Measurements from ENCODE around the gene PRPF18.

DNA sequence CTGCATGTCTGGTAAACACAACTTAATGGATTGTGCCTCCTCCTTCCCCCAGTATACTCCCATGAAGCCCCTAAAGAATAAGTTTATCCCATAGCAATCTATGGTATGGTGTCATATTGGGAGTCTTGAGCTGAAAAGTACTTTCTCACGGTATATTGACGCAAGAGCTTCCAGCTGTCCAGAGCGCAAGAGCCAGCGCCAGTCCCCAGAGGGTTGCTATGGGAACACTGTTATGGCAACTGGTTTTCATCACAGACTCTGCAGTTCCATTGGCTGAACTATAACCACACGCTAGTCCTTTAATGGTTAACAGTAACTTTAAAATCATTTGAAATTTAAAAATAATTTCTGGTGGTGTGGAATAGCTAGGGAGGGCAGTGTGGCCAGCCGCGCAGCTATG, 46.9 kb downstream of the PRPF18 start:
- TF ChIP-seq KAT7 (CRISPR knock-in tag; IDR thresholded peaks at IDR 0.05; ENCODE audit: borderline replicate concordance) (no peak), ELF4 (CRISPR knock-in tag; IDR thresholded peaks at IDR 0.05; ENCODE audit: low read depth) (no peak), NFYB (CRISPR knock-in tag; conservative IDR thresholded peaks at IDR 0.05; ENCODE audit: low read depth) (no peak), ZNF423 (CRISPR knock-in tag; IDR thresholded peaks at IDR 0.05) (no peak), NR2C2 (CRISPR knock-in tag; IDR thresholded peaks at IDR 0.05) (no peak)
- TF ChIP-seq, protein P1, sequence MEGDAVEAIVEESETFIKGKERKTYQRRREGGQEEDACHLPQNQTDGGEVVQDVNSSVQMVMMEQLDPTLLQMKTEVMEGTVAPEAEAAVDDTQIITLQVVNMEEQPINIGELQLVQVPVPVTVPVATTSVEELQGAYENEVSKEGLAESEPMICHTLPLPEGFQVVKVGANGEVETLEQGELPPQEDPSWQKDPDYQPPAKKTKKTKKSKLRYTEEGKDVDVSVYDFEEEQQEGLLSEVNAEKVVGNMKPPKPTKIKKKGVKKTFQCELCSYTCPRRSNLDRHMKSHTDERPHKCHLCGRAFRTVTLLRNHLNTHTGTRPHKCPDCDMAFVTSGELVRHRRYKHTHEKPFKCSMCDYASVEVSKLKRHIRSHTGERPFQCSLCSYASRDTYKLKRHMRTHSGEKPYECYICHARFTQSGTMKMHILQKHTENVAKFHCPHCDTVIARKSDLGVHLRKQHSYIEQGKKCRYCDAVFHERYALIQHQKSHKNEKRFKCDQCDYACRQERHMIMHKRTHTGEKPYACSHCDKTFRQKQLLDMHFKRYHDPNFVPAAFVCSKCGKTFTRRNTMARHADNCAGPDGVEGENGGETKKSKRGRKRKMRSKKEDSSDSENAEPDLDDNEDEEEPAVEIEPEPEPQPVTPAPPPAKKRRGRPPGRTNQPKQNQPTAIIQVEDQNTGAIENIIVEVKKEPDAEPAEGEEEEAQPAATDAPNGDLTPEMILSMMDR (IDR thresholded peaks at IDR 0.05) = no peak
- TF ChIP-seq, protein P2, sequence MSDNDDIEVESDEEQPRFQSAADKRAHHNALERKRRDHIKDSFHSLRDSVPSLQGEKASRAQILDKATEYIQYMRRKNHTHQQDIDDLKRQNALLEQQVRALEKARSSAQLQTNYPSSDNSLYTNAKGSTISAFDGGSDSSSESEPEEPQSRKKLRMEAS (CRISPR knock-in tag; IDR thresholded peaks at IDR 0.05) = no peak
- TF ChIP-seq, protein P3, sequence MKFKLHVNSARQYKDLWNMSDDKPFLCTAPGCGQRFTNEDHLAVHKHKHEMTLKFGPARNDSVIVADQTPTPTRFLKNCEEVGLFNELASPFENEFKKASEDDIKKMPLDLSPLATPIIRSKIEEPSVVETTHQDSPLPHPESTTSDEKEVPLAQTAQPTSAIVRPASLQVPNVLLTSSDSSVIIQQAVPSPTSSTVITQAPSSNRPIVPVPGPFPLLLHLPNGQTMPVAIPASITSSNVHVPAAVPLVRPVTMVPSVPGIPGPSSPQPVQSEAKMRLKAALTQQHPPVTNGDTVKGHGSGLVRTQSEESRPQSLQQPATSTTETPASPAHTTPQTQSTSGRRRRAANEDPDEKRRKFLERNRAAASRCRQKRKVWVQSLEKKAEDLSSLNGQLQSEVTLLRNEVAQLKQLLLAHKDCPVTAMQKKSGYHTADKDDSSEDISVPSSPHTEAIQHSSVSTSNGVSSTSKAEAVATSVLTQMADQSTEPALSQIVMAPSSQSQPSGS (CRISPR knock-in tag; IDR thresholded peaks at IDR 0.05; ENCODE audit: borderline replicate concordance, low read depth) = no peak
- TF ChIP-seq, protein P4, sequence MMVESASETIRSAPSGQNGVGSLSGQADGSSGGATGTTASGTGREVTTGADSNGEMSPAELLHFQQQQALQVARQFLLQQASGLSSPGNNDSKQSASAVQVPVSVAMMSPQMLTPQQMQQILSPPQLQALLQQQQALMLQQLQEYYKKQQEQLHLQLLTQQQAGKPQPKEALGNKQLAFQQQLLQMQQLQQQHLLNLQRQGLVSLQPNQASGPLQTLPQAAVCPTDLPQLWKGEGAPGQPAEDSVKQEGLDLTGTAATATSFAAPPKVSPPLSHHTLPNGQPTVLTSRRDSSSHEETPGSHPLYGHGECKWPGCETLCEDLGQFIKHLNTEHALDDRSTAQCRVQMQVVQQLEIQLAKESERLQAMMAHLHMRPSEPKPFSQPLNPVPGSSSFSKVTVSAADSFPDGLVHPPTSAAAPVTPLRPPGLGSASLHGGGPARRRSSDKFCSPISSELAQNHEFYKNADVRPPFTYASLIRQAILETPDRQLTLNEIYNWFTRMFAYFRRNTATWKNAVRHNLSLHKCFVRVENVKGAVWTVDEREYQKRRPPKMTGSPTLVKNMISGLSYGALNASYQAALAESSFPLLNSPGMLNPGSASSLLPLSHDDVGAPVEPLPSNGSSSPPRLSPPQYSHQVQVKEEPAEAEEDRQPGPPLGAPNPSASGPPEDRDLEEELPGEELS (CRISPR knock-in tag; IDR thresholded peaks at IDR 0.05) = no peak
- TF ChIP-seq, protein P5, sequence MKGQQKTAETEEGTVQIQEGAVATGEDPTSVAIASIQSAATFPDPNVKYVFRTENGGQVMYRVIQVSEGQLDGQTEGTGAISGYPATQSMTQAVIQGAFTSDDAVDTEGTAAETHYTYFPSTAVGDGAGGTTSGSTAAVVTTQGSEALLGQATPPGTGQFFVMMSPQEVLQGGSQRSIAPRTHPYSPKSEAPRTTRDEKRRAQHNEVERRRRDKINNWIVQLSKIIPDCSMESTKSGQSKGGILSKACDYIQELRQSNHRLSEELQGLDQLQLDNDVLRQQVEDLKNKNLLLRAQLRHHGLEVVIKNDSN (CRISPR knock-in tag; IDR thresholded peaks at IDR 0.05) = no peak
